ENCODE data around the gene CYS1. TPM values are rescaled to one million over a fixed set of nuclear protein-coding genes. Genes with fewer than 3 reads are reported as not detected.

Gene CYS1
- total RNA-seq, 2 donors from 2014 or later, result 0.29 to 0.44 TPM

DNA sequence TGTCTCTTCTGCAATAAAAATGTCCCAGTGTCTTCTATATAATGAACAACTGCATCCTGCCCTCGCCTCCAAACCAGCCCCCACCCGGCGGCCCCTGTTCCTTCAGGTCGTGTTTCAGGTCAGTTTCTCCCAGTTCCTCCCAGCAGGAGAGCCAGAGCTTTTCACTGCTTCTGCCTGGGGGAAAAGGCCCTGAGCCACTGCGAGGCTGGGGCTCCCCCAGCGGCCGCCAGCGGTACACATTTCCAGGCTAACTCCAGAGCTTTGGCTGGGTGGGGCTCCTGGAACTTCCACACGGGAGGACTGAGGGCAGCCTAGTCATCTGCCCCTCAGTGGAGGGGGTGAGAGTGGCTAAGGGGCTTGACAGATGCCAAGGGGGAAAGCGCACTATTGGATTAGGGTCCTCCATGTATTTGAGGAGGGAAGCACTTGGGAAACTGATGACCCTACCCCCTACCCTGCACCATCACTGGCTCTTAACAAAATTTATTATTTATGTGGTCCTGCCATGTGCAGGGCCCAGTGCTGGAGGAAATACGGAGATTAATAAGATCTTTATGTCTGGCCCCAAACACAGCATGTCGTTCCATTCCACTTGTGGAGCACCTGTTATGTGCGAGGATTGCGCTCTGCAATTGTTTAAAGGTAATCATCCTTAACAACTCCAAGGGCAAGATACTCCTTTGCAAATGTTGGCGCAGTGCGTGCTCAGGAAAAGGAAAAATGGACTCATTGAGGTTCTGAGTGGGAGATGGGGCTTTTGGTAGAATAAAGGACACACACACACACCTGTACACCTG lies 17.3 kb upstream of the CYS1 start:
- Mint-ChIP-seq H3K9me3 (no peaks in the 10 kb centered on the region), H3K27me3 (ENCODE audit: insufficient read depth) (peaks cover 4% of the 10 kb centered on the region), H3K27ac (no peak overlapping the region), H3K4me3 (no peak overlapping the region), H3K36me3 (ENCODE audit: low read depth) (no peaks in the 10 kb centered on the region), H3K4me1 (peaks cover 11% of the 10 kb centered on the region)
- TF ChIP-seq, protein P1, sequence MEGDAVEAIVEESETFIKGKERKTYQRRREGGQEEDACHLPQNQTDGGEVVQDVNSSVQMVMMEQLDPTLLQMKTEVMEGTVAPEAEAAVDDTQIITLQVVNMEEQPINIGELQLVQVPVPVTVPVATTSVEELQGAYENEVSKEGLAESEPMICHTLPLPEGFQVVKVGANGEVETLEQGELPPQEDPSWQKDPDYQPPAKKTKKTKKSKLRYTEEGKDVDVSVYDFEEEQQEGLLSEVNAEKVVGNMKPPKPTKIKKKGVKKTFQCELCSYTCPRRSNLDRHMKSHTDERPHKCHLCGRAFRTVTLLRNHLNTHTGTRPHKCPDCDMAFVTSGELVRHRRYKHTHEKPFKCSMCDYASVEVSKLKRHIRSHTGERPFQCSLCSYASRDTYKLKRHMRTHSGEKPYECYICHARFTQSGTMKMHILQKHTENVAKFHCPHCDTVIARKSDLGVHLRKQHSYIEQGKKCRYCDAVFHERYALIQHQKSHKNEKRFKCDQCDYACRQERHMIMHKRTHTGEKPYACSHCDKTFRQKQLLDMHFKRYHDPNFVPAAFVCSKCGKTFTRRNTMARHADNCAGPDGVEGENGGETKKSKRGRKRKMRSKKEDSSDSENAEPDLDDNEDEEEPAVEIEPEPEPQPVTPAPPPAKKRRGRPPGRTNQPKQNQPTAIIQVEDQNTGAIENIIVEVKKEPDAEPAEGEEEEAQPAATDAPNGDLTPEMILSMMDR (conservative IDR thresholded peaks at IDR 0.05), result peak; percentile 92
- Histone ChIP-seq H3K9me3 (ENCODE audit: control insufficient read depth, low read length) (no peaks in the 10 kb centered on the region), H3K36me3 (ENCODE audit: control insufficient read depth, insufficient read depth, low read length) (no peaks in the 10 kb centered on the region), H3K9ac (ENCODE audit: extremely low read depth, low read length, poor library complexity, severe bottlenecking) (no peak overlapping the region), H3K27me3 (ENCODE audit: control insufficient read depth, insufficient read depth, low read length, poor library complexity, severe bottlenecking) (no peaks in the 10 kb centered on the region), H3K4me3 (ENCODE audit: low read length) (no peak overlapping the region), H3K27ac (ENCODE audit: low read depth, low read length) (no peak overlapping the region), H3K4me1 (ENCODE audit: control insufficient read depth, insufficient read depth, low read length) (peaks cover 4% of the 10 kb centered on the region)
- DNase-seq, result peak; percentile 91
- WGBS, 2 experiments (ENCODE audit: insufficient coverage in 1 of 2, insufficient read length in 1 of 2), result 40 to 64% methylated on average over 5 to 15 of the region's 16 CpGs

DNA sequence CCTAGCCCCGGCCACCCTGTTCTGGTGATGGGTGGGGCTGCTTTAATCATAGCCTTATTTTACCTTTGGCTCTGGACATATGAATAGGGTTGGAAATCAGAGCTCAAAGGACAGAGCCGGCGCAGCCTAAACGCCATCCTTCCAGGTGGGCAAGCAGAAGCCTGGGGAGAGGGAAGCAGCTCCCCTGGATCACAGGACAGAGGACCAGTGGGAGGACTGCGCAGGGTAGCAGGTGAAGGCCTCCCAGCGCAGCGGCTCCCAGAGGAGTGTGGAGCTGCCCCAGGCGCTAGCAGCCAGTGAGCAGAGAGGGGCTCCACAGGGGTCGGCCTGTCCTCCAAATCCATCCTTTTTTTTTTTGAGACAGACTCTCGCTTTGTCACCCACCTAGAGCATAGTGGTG lies 16.4 kb upstream of the CYS1 start:
- no peak for DNase-seq
- H3K4me3 ChIP-seq (ENCODE audit: low read length), result no peak overlapping the region
- H3K9me3 ChIP-seq (ENCODE audit: control insufficient read depth, low read length), result no peaks in the 10 kb centered on the region
- H3K27ac Mint-ChIP-seq, result no peak overlapping the region
- no peaks in the 10 kb centered on the region for H3K36me3 ChIP-seq (ENCODE audit: control insufficient read depth, insufficient read depth, low read length)
- peaks cover 6% of the 10 kb centered on the region for H3K9me3 Mint-ChIP-seq
- H3K4me3 Mint-ChIP-seq, result no peak overlapping the region
- TF ChIP-seq, protein P1 (conservative IDR thresholded peaks at IDR 0.05), result no peak
- no peaks in the 10 kb centered on the region for H3K27me3 ChIP-seq (ENCODE audit: control insufficient read depth, insufficient read depth, low read length, poor library complexity, severe bottlenecking)
- peaks cover 11% of the 10 kb centered on the region for H3K27me3 Mint-ChIP-seq (ENCODE audit: insufficient read depth)
- H3K4me1 Mint-ChIP-seq, result peaks cover 11% of the 10 kb centered on the region
- H3K4me1 ChIP-seq (ENCODE audit: control insufficient read depth, insufficient read depth, low read length), result peaks cover 4% of the 10 kb centered on the region
- no peaks in the 10 kb centered on the region for H3K36me3 Mint-ChIP-seq (ENCODE audit: low read depth)
- WGBS, 2 experiments (ENCODE audit: insufficient coverage in 1 of 2, insufficient read length in 1 of 2), result 87 to 91% methylated on average over 7 to 10 of the region's 10 CpGs
- no peak overlapping the region for H3K9ac ChIP-seq (ENCODE audit: extremely low read depth, low read length, poor library complexity, severe bottlenecking)
- H3K27ac ChIP-seq (ENCODE audit: low read depth, low read length), result no peak overlapping the region

DNA sequence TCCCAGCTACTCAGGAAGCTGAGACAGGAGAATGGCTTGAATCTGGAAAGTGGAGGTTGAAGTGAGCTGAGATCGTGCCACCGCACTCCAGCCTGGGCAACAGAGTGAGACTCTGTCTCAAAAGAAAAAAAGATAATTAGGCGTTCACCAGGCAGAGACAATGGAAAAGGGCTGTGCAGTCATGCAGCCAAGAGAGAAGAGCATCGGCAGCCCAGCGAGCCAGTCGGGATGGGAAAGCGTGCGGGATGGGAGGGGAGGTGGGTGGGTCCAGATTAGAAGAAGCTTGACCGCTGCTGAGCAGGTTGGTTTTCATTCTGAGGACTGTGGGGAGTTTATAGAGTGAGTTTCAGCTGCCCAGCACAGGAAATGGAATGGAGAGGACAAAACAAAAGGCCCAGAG lies 15.0 kb upstream of the CYS1 start:
- 75 to 82% methylated on average over 9 of the region's 9 CpGs for WGBS, 2 experiments (ENCODE audit: insufficient coverage in 1 of 2, insufficient read length in 1 of 2)
- no peaks in the 10 kb centered on the region for H3K9me3 ChIP-seq (ENCODE audit: control insufficient read depth, low read length)
- Mint-ChIP-seq H3K27me3 (ENCODE audit: insufficient read depth) (peaks cover 15% of the 10 kb centered on the region), H3K4me3 (no peak overlapping the region), H3K27ac (no peak overlapping the region), H3K9me3 (peaks cover 8% of the 10 kb centered on the region), H3K4me1 (peaks cover 11% of the 10 kb centered on the region), H3K36me3 (ENCODE audit: low read depth) (no peaks in the 10 kb centered on the region)
- DNase-seq, result no peak
- no peaks in the 10 kb centered on the region for H3K36me3 ChIP-seq (ENCODE audit: control insufficient read depth, insufficient read depth, low read length)
- TF ChIP-seq, protein P1 (conservative IDR thresholded peaks at IDR 0.05), result no peak
- H3K9ac ChIP-seq (ENCODE audit: extremely low read depth, low read length, poor library complexity, severe bottlenecking), result no peak overlapping the region
- no peak overlapping the region for H3K4me3 ChIP-seq (ENCODE audit: low read length)
- H3K27me3 ChIP-seq (ENCODE audit: control insufficient read depth, insufficient read depth, low read length, poor library complexity, severe bottlenecking), result no peaks in the 10 kb centered on the region
- H3K4me1 ChIP-seq (ENCODE audit: control insufficient read depth, insufficient read depth, low read length), result peaks cover 4% of the 10 kb centered on the region
- H3K27ac ChIP-seq (ENCODE audit: low read depth, low read length), result no peak overlapping the region

All from endodermal cell (in vitro differentiated cells).